Neural cell (in vitro differentiated cells): ENCODE data around the gene WFIKKN1. TPM values are rescaled to one million over a fixed set of nuclear protein-coding genes. Genes with fewer than 3 reads are reported as not detected.
A peak's percentile ranks its signal among the peaks of the same experiment; 100 is the strongest.

Experiments used
- H2AFZ ChIP-seq: fragments of 200-600, 300-800 bp; sonication (generic), shearing (Covaris generic); 2 replicates; pipeline ENCODE4 v1.6.0; 2014; ENCODE audit warnings: low read depth, mild to moderate bottlenecking, antibody characterized with exemption, low read length, moderate library complexity
- H3F3A ChIP-seq: fragments of 200-600 bp; shearing (Covaris generic); 2 replicates; pipeline ENCODE4 v1.6.1; 2016; ENCODE audit warnings: mild to moderate bottlenecking, moderate library complexity, mixed read lengths, antibody characterized with exemption, low read length; ENCODE audit not compliant: insufficient read depth, poor library complexity, severe bottlenecking
- H3K27ac ChIP-seq: fragments of 200-600, 300-800 bp; sonication (generic), shearing (Covaris generic); 2 replicates; pipeline ENCODE4 v1.5.1; 2014; ENCODE audit warnings: mild to moderate bottlenecking, low read length, moderate library complexity
- H3K27me3 ChIP-seq: fragments of 300-800, 200-600 bp; sonication (generic), shearing (Covaris generic); 2 replicates; pipeline ENCODE4 v1.6.0; 2014; ENCODE audit warnings: mild to moderate bottlenecking, low read depth, low read length, moderate library complexity; ENCODE audit not compliant: insufficient read depth
- H3K36me3 ChIP-seq: fragments of 300-800, 200-600 bp; sonication (generic), shearing (Covaris generic); 2 replicates; pipeline ENCODE4 v1.5.1; 2014; ENCODE audit warnings: mild to moderate bottlenecking, antibody characterized with exemption, low read length, moderate library complexity; ENCODE audit not compliant: insufficient read depth
- H3K4me2 ChIP-seq: fragments of 300-800, 200-600 bp; sonication (generic), shearing (Covaris generic); 2 replicates; pipeline ENCODE4 v1.6.0; 2014; ENCODE audit warnings: mild to moderate bottlenecking, low read length
- H3K4me3 ChIP-seq: fragments of 300-800, 200-600 bp; sonication (generic), shearing (Covaris generic); 2 replicates; pipeline ENCODE4 v1.5.1; 2014; ENCODE audit warnings: mild to moderate bottlenecking, low read length, moderate library complexity
- H3K79me2 ChIP-seq: fragments of 200-600 bp; shearing (Covaris generic); replicated peaks from 2 replicates; pipeline ENCODE4 v1.6.0; 2014; ENCODE audit warnings: mild to moderate bottlenecking, low read length, moderate library complexity; ENCODE audit not compliant: insufficient read depth
- H3K9ac ChIP-seq: fragments of 300-800, 200-600 bp; sonication (generic), shearing (Covaris generic); 2 replicates; pipeline ENCODE4 v1.6.1; 2016; ENCODE audit warnings: mild to moderate bottlenecking, low read length, mixed read lengths
- H3K9me2 ChIP-seq: fragments of 200-600 bp; shearing (Covaris generic); 2 replicates; pipeline ENCODE4 v1.6.1; 2016; ENCODE audit warnings: mild to moderate bottlenecking, low read length, mixed read lengths; ENCODE audit not compliant: insufficient read depth
- H3K9me3 ChIP-seq: fragments of 200-600, 300-800 bp; sonication (generic), shearing (Covaris generic); 2 replicates; pipeline ENCODE4 v1.6.1; 2016; ENCODE audit warnings: mild to moderate bottlenecking, mixed run types, low read length, moderate library complexity, mixed read lengths
- H4K20me1 ChIP-seq: fragments of 200-600 bp; shearing (Covaris generic); 2 replicates; pipeline ENCODE4 v1.6.1; 2016; ENCODE audit warnings: mild to moderate bottlenecking, mixed run types; ENCODE audit not compliant: insufficient read depth
- CTCF ChIP-seq: fragments of 450-650 bp; IDR thresholded peaks from 2 replicates; pipeline ENCODE4 v1.5.1; 2014; ENCODE audit warnings: antibody characterized with exemption, mild to moderate bottlenecking, moderate library complexity; ENCODE audit not compliant: poor library complexity, severe bottlenecking
- EP300 ChIP-seq: fragments of 450-650 bp; conservative IDR thresholded peaks from 2 replicates; pipeline ENCODE4 v1.6.1; 2014; ENCODE audit warnings: antibody characterized with exemption, mild to moderate bottlenecking, moderate library complexity; ENCODE audit not compliant: poor library complexity, severe bottlenecking
- EZH2 ChIP-seq: fragments of 200-600, 300-800 bp; shearing (Covaris generic), sonication (generic); IDR thresholded peaks from 2 replicates; pipeline ENCODE4 v1.6.1; 2014; ENCODE audit warnings: antibody characterized with exemption, low read length, borderline replicate concordance, mild to moderate bottlenecking; ENCODE audit not compliant: insufficient read depth, poor library complexity, severe bottlenecking
- MXI1 ChIP-seq: fragments of 450-650 bp; conservative IDR thresholded peaks from 2 replicates; pipeline ENCODE4 v1.6.1; 2014; ENCODE audit warnings: antibody characterized with exemption, mild to moderate bottlenecking; ENCODE audit not compliant: poor library complexity, severe bottlenecking
- POLR2AphosphoS5 ChIP-seq: IDR thresholded peaks from 2 replicates; pipeline ENCODE4 v1.6.1; 2012
- RAD21 ChIP-seq: fragments of 450-650 bp; conservative IDR thresholded peaks from 2 replicates; pipeline ENCODE4 v1.6.1; 2014; ENCODE audit warnings: antibody characterized with exemption, mild to moderate bottlenecking, moderate library complexity
- REST ChIP-seq: IDR thresholded peaks from 2 replicates; pipeline ENCODE4 v1.6.1; 2012; ENCODE audit warnings: borderline replicate concordance
- SMC3 ChIP-seq: fragments of 450-650 bp; conservative IDR thresholded peaks from 2 replicates; pipeline ENCODE4 v1.6.1; 2014; ENCODE audit warnings: antibody characterized with exemption, mild to moderate bottlenecking, moderate library complexity; ENCODE audit not compliant: poor library complexity
- TAF1 ChIP-seq: IDR thresholded peaks from 2 replicates; pipeline ENCODE4 v1.6.1; 2012; ENCODE audit warnings: low read depth
- polyA plus RNA-seq: library from polyadenylated mRNA; depleted of rRNA; stranded (reverse); fragments of >200 nt; gene quantifications from 2 replicates; pipeline ENCODE4 v1.2.3, GENCODE V29; 2014

Gene WFIKKN1
- polyA plus RNA-seq, 1 donor from 2014 or later, result 0.43 TPM

GRCh38 chr16:643050-643368, 12.2 kb downstream of the WFIKKN1 start:
- Histone ChIP-seq H3K79me2 (no peaks in the 10 kb centered on the region), H3K9me2 (no peaks in the 10 kb centered on the region), H4K20me1 (no peaks in the 10 kb centered on the region), H3K9ac (peak overlapping the region; percentile 77), H3K9me3 (no peaks in the 10 kb centered on the region), H3K27ac (no peak overlapping the region), H3K27me3 (no peaks in the 10 kb centered on the region), H3F3A (no peaks in the 10 kb centered on the region), H3K4me3 (peak overlapping the region; percentile 82), H3K36me3 (no peaks in the 10 kb centered on the region), H2AFZ (no peak overlapping the region), H3K4me2 (no peak overlapping the region)
- no peak for TF ChIP-seq RAD21
- no peak for TF ChIP-seq CTCF
- TF ChIP-seq TAF1, result no peak
- TF ChIP-seq POLR2AphosphoS5, result no peak
- TF ChIP-seq EZH2, result no peak
- no peak for TF ChIP-seq MXI1
- TF ChIP-seq EP300, result no peak
- TF ChIP-seq REST, result no peak
- TF ChIP-seq SMC3, result no peak

GRCh38 chr16:644556-644955, 13.8 kb downstream of the WFIKKN1 start:
- H3K4me3 ChIP-seq, result no peak overlapping the region
- no peak overlapping the region for H3K4me2 ChIP-seq
- H3K9me2 ChIP-seq, result no peaks in the 10 kb centered on the region
- no peaks in the 10 kb centered on the region for H3K9me3 ChIP-seq
- no peaks in the 10 kb centered on the region for H3K27me3 ChIP-seq
- no peaks in the 10 kb centered on the region for H4K20me1 ChIP-seq
- no peaks in the 10 kb centered on the region for H3K79me2 ChIP-seq
- no peaks in the 10 kb centered on the region for H3K36me3 ChIP-seq
- H2AFZ ChIP-seq, result no peak overlapping the region
- H3F3A ChIP-seq, result no peaks in the 10 kb centered on the region
- TF ChIP-seq SMC3 (no peak), MXI1 (no peak), EP300 (no peak), POLR2AphosphoS5 (no peak), REST (no peak), EZH2 (no peak), CTCF (no peak), RAD21 (no peak), TAF1 (no peak)
- H3K27ac ChIP-seq, result no peak overlapping the region
- no peak overlapping the region for H3K9ac ChIP-seq
